K562 (cell line): Measurements from ENCODE around the gene CPNE2. TPM values are rescaled to one million over a fixed set of nuclear protein-coding genes. Genes with fewer than 3 reads are reported as not detected.

Source experiments
- C11orf30 ChIP-seq: fragments of 450-650 bp; IDR thresholded peaks from 2 replicates; pipeline ENCODE4 v1.6.1; 2016; ENCODE audit warnings: low read depth, mild to moderate bottlenecking
- GTF2E2 ChIP-seq: fragments of 200-800 bp; sonication (Bioruptor generic); IDR thresholded peaks from 2 replicates; pipeline ENCODE4 v1.6.1; 2016; ENCODE audit warnings: missing genetic modification characterization, missing compliant biosample characterization
- GTF2F1 ChIP-seq: IDR thresholded peaks from 2 replicates; pipeline ENCODE4 v1.6.1; 2011; ENCODE audit warnings: low read depth, low read length, improper control_type of control experiment
- HCFC1 ChIP-seq: IDR thresholded peaks from 2 replicates; pipeline ENCODE4 v1.6.1; 2012; ENCODE audit warnings: low read depth, low read length, improper control_type of control experiment
- MTA3 ChIP-seq: fragments of 450-650 bp; formaldehyde crosslinking; IDR thresholded peaks from 2 replicates; pipeline ENCODE4 v1.6.1; 2017; ENCODE audit warnings: mild to moderate bottlenecking, borderline replicate concordance
- MYNN ChIP-seq, 2 experiments: sonication (generic); formaldehyde crosslinking in 1 of 2; IDR thresholded peaks; 2 replicates each; pipeline versions ENCODE4 v1.5.0 to v1.6.1; 2016 to 2020; ENCODE audit warnings: antibody characterized with exemption in 1 of 2, missing genetic modification reagents in 1 of 2
- NONO ChIP-seq, 2 experiments: fragments of 200-400 bp in 1 of 2; fragments of 450-650 bp in 1 of 2; formaldehyde crosslinking in 1 of 2; IDR thresholded peaks; 2 replicates each; pipeline ENCODE4 v1.6.1; 2017; ENCODE audit warnings: low read depth in 2 of 2, mild to moderate bottlenecking in 2 of 2, moderate library complexity in 2 of 2, low read length in 1 of 2
- NR2C1 ChIP-seq, 2 experiments: fragments of 450-650 bp; IDR thresholded peaks; 2 replicates each; pipeline ENCODE4 v1.6.1; 2017; ENCODE audit warnings: mild to moderate bottlenecking in 2 of 2, antibody characterized with exemption in 1 of 2, inconsistent platforms in 1 of 2, missing compliant biosample characterization in 1 of 2, missing genetic modification characterization in 1 of 2
- RCOR1 ChIP-seq, 2 experiments: IDR thresholded peaks; 2 replicates each; pipeline ENCODE4 v1.6.1; 2012; ENCODE audit warnings: low read depth in 2 of 2, low read length in 2 of 2, borderline replicate concordance in 1 of 2, improper control_type of control experiment in 1 of 2
- SMARCE1 ChIP-seq: fragments of 450-650 bp; IDR thresholded peaks from 2 replicates; pipeline ENCODE4 v1.7.1; 2016; ENCODE audit warnings: mild to moderate bottlenecking
- SP1 ChIP-seq: sonication (generic); formaldehyde crosslinking; IDR thresholded peaks from 2 replicates; pipeline ENCODE4 v1.8.1; 2022; ENCODE audit warnings: mild to moderate bottlenecking, missing genetic modification reagents
- TCFL5 ChIP-seq: fragments of 250-450 bp; sonication (Bioruptor Pico); conservative IDR thresholded peaks from 2 replicates; pipeline ENCODE4 v1.6.1; 2021; ENCODE audit warnings: mild to moderate bottlenecking, moderate library complexity, matching md5 sums
- TRIM24 ChIP-seq, 2 experiments: fragments of 450-650 bp; IDR thresholded peaks; 2 replicates each; pipeline ENCODE4 v1.6.1; 2016
- ZFP1 ChIP-seq: fragments of 450-650 bp; formaldehyde crosslinking; IDR thresholded peaks from 2 replicates; pipeline ENCODE4 v1.4.0; 2020; ENCODE audit warnings: mild to moderate bottlenecking, mixed read lengths
- ZKSCAN8 ChIP-seq: fragments of 200-800 bp; sonication (Bioruptor generic); IDR thresholded peaks from 2 replicates; pipeline ENCODE4 v1.6.1; 2016; ENCODE audit warnings: missing genetic modification characterization, missing compliant biosample characterization
- ZNF436 ChIP-seq: fragments of 250-450, 450-650 bp; sonication (Bioruptor Pico); formaldehyde crosslinking; IDR thresholded peaks from 2 replicates; pipeline ENCODE4 v1.7.0; 2020; ENCODE audit warnings: mild to moderate bottlenecking
- polyA plus RNA-seq, 8 experiments: library from polyadenylated mRNA; depleted of rRNA in 4 of 8; stranded (reverse) in 5 of 8; unstranded in 3 of 8; fragments of >200 nt; fragmentation: Nextera tagmentation in 2 of 8; fragmentation: Illumina TruSeq in 1 of 8; extraction: Ambion mirVana in 2 of 8; extraction: Trizol in 1 of 8; gene quantifications; 2 replicates each; pipeline versions ENCODE4 v1.2.1 to v1.2.3, GENCODE V29; 2011 to 2014; ENCODE audit warnings: inconsistent platforms in 1 of 8, missing spikeins in 1 of 8
- total RNA-seq, 7 experiments: library from RNA; depleted of rRNA in 6 of 7; stranded (reverse); fragments of >200 nt in 6 of 7; fragmentation: Illumina TruSeq in 2 of 7; extraction: Trizol in 2 of 7; gene quantifications; 2 replicates each; pipeline versions ENCODE4 v1.2.1 to v1.2.3, GENCODE V29; 2011 to 2021; ENCODE audit warnings: low replicate concordance in 1 of 7
- TF ChIP-seq, protein P1 (sequence below), 3 experiments: IDR thresholded peaks in 2 of 3; conservative IDR thresholded peaks in 1 of 3; 2 replicates each; pipeline ENCODE4 v1.5.1; 2011 to 2012; ENCODE audit warnings: low read length in 3 of 3, mild to moderate bottlenecking in 3 of 3, control low read depth in 2 of 3, improper control_type of control experiment in 1 of 3, inconsistent platforms in 1 of 3, low read depth in 1 of 3, mixed read lengths in 1 of 3, moderate library complexity in 1 of 3; ENCODE audit not compliant: insufficient read depth in 2 of 3
- TF ChIP-seq, protein P2 (sequence below): sonication (generic); IDR thresholded peaks from 2 replicates; pipeline ENCODE4 v1.6.1; 2016

CPNE2 gene
- total and polyA plus RNA-seq, 9 of the 15 experiments (the other 6 are each of a cell fraction or from before 2014, with no cell fraction given): 3.0 to 13.9 (median 8.6) TPM

GRCh38 chr16:57186872-57187854, 94.8 kb downstream of the CPNE2 start (continued):
- 0 out of 4 replicates have a peak, but pooled peaks of 1 of the 2 experiments have one; percentile 12 for TF ChIP-seq NONO (IDR thresholded peaks at IDR 0.05; ENCODE audit: low read depth in 2 of 2, low read length in 1 of 2)
- TF ChIP-seq, protein P1, sequence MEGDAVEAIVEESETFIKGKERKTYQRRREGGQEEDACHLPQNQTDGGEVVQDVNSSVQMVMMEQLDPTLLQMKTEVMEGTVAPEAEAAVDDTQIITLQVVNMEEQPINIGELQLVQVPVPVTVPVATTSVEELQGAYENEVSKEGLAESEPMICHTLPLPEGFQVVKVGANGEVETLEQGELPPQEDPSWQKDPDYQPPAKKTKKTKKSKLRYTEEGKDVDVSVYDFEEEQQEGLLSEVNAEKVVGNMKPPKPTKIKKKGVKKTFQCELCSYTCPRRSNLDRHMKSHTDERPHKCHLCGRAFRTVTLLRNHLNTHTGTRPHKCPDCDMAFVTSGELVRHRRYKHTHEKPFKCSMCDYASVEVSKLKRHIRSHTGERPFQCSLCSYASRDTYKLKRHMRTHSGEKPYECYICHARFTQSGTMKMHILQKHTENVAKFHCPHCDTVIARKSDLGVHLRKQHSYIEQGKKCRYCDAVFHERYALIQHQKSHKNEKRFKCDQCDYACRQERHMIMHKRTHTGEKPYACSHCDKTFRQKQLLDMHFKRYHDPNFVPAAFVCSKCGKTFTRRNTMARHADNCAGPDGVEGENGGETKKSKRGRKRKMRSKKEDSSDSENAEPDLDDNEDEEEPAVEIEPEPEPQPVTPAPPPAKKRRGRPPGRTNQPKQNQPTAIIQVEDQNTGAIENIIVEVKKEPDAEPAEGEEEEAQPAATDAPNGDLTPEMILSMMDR (IDR thresholded peaks at IDR 0.05 in 2 of 3, conservative IDR thresholded peaks at IDR 0.05 in 1 of 3; ENCODE audit: insufficient read depth in 2 of 3, low read depth in 1 of 3, low read length in 3 of 3): 0 out of 6 replicates have a peak, but pooled peaks of 1 of the 3 experiments have one; percentile 9
- no peak for TF ChIP-seq ZFP1 (CRISPR knock-in tag)
- TF ChIP-seq MTA3: 0 out of 2 replicates have a peak, but pooled peaks have one; percentile 16
- 0 out of 2 replicates have a peak, but pooled peaks have one; percentile 10 for TF ChIP-seq MYNN (IDR thresholded peaks at IDR 0.05)
- TF ChIP-seq MYNN (CRISPR knock-in tag; IDR thresholded peaks at IDR 0.05): no peak
- TF ChIP-seq, protein P2, sequence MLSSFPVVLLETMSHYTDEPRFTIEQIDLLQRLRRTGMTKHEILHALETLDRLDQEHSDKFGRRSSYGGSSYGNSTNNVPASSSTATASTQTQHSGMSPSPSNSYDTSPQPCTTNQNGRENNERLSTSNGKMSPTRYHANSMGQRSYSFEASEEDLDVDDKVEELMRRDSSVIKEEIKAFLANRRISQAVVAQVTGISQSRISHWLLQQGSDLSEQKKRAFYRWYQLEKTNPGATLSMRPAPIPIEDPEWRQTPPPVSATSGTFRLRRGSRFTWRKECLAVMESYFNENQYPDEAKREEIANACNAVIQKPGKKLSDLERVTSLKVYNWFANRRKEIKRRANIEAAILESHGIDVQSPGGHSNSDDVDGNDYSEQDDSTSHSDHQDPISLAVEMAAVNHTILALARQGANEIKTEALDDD: peak; percentile 15; the same call in 1 of the 2 replicates
- no peak for TF ChIP-seq HCFC1
- TF ChIP-seq RCOR1 (IDR thresholded peaks at IDR 0.05; ENCODE audit: borderline replicate concordance in 1 of 2, low read depth in 2 of 2, low read length in 2 of 2): 0 out of 4 replicates have a peak, but pooled peaks of 1 of the 2 experiments have one; percentile 5
- no peak for TF ChIP-seq C11orf30
- TF ChIP-seq TCFL5: no peak
- TF ChIP-seq GTF2E2 (tag): peak; percentile 77
- TF ChIP-seq NR2C1 (IDR thresholded peaks at IDR 0.05): peak; percentile 55
- TF ChIP-seq NR2C1 (tag; IDR thresholded peaks at IDR 0.05): peak; percentile 69; the same call in 1 of the 2 replicates
- peak; percentile 14; the same call in 1 of the 2 replicates for TF ChIP-seq SMARCE1
- TF ChIP-seq ZNF436: no peak
- TF ChIP-seq TRIM24 (IDR thresholded peaks at IDR 0.05): no peak
- TF ChIP-seq SP1 (CRISPR knock-in tag): peak; percentile 56; the same call in 1 of the 2 replicates
- TF ChIP-seq GTF2F1: 0 out of 2 replicates have a peak, but pooled peaks have one; percentile 48
- no peak for TF ChIP-seq ZKSCAN8 (CRISPR knock-in tag)
